DND-41 (cell line): Measurements from ENCODE around the gene NELL2.

Experiments used
- CTCF ChIP-seq: IDR thresholded peaks from 2 replicates; pipeline ENCODE4 v1.5.1; 2012; ENCODE audit warnings: borderline replicate concordance, low read length, moderate library complexity, mild to moderate bottlenecking; ENCODE audit not compliant: poor library complexity, severe bottlenecking; ENCODE audit errors: extremely low read depth
- EZH2 ChIP-seq: IDR thresholded peaks from 3 replicates; pipeline ENCODE4 v1.6.1; 2012; ENCODE audit warnings: borderline replicate concordance, low read depth, mild to moderate bottlenecking, moderate library complexity, low read length, inconsistent platforms; ENCODE audit not compliant: severe bottlenecking

- TF ChIP-seq CTCF (no peak), EZH2 (no peak)
Observed at GRCh38 chr12:44551631-44552030, 324.5 kb downstream of the NELL2 start.
